ENCODE data around the gene NFASC.

Gene NFASC

GRCh38 chr1:204962742-204963632, 92.3 kb downstream of the NFASC start:
- no peaks in the 10 kb centered on the region for H3K27me3 ChIP-seq (ENCODE audit: control insufficient read depth in 1 of 2, insufficient read depth in 2 of 2, low read length in 2 of 2)
- no peak overlapping the region for H3K4me3 ChIP-seq (ENCODE audit: low read depth in 1 of 2, low read length in 2 of 2)
- no peaks in the 10 kb centered on the region for H3K4me1 ChIP-seq (ENCODE audit: insufficient read depth, low read length)
- no peak overlapping the region for H3K9ac ChIP-seq (ENCODE audit: low read length)
- no peak overlapping the region for H3K27ac ChIP-seq (ENCODE audit: low read depth, low read length)
- H3K9me3 ChIP-seq (ENCODE audit: low read length): no peaks in the 10 kb centered on the region
- peaks cover 17% of the 10 kb centered on the region for H3K36me3 ChIP-seq (ENCODE audit: insufficient read depth, low read length)

- Histone ChIP-seq H3K36me3 (ENCODE audit: insufficient read depth, low read length) (peaks cover 32% of the 10 kb centered on the region), H3K27me3 (ENCODE audit: control insufficient read depth in 1 of 2, insufficient read depth in 2 of 2, low read length in 2 of 2) (no peaks in the 10 kb centered on the region), H3K4me1 (ENCODE audit: insufficient read depth, low read length) (no peaks in the 10 kb centered on the region)
Measured at GRCh38 chr1:204967451-204967850, 96.8 kb downstream of the NFASC start.

GRCh38 chr1:204968135-204968534, 97.5 kb downstream of the NFASC start:
- Histone ChIP-seq H3K27me3 (ENCODE audit: control insufficient read depth in 1 of 2, insufficient read depth in 2 of 2, low read length in 2 of 2) (no peaks in the 10 kb centered on the region), H3K4me1 (ENCODE audit: insufficient read depth, low read length) (no peaks in the 10 kb centered on the region), H3K36me3 (ENCODE audit: insufficient read depth, low read length) (peaks cover 32% of the 10 kb centered on the region), H3K9ac (ENCODE audit: low read length) (no peak overlapping the region), H3K9me3 (ENCODE audit: low read length) (no peaks in the 10 kb centered on the region), H3K4me3 (ENCODE audit: low read depth in 1 of 2, low read length in 2 of 2) (no peak overlapping the region), H3K27ac (ENCODE audit: low read depth, low read length) (no peak overlapping the region)

More at GRCh38 chr1:204967451-204967850, 96.8 kb downstream of the NFASC start:
- Histone ChIP-seq H3K9ac (ENCODE audit: low read length) (no peak overlapping the region), H3K4me3 (ENCODE audit: low read depth in 1 of 2, low read length in 2 of 2) (no peak overlapping the region), H3K27ac (ENCODE audit: low read depth, low read length) (no peak overlapping the region), H3K9me3 (ENCODE audit: low read length) (no peaks in the 10 kb centered on the region)

- no peak overlapping the region for H3K9ac ChIP-seq (ENCODE audit: low read length)
- H3K4me3 ChIP-seq (ENCODE audit: low read depth in 1 of 2, low read length in 2 of 2): no peak overlapping the region
- H3K36me3 ChIP-seq (ENCODE audit: insufficient read depth, low read length): peaks cover 32% of the 10 kb centered on the region
Measured at GRCh38 chr1:204968951-204969350, 98.3 kb downstream of the NFASC start.

GRCh38 chr1:204970937-204971336, 100.3 kb downstream of the NFASC start:
- Histone ChIP-seq H3K9ac (ENCODE audit: low read length) (no peak overlapping the region), H3K27ac (ENCODE audit: low read depth, low read length) (no peak overlapping the region), H3K27me3 (ENCODE audit: control insufficient read depth in 1 of 2, insufficient read depth in 2 of 2, low read length in 2 of 2) (no peaks in the 10 kb centered on the region), H3K4me3 (ENCODE audit: low read depth in 1 of 2, low read length in 2 of 2) (no peak overlapping the region), H3K9me3 (ENCODE audit: low read length) (no peaks in the 10 kb centered on the region), H3K4me1 (ENCODE audit: insufficient read depth, low read length) (no peaks in the 10 kb centered on the region), H3K36me3 (ENCODE audit: insufficient read depth, low read length) (peaks cover 31% of the 10 kb centered on the region)

More at GRCh38 chr1:204968951-204969350, 98.3 kb downstream of the NFASC start:
- Histone ChIP-seq H3K27me3 (ENCODE audit: control insufficient read depth in 1 of 2, insufficient read depth in 2 of 2, low read length in 2 of 2) (no peaks in the 10 kb centered on the region), H3K27ac (ENCODE audit: low read depth, low read length) (no peak overlapping the region), H3K9me3 (ENCODE audit: low read length) (no peaks in the 10 kb centered on the region), H3K4me1 (ENCODE audit: insufficient read depth, low read length) (no peaks in the 10 kb centered on the region)

GRCh38 chr1:204971517-204972336, 101.1 kb downstream of the NFASC start:
- Histone ChIP-seq H3K4me1 (ENCODE audit: insufficient read depth, low read length) (no peaks in the 10 kb centered on the region), H3K9ac (ENCODE audit: low read length) (no peak overlapping the region), H3K4me3 (ENCODE audit: low read depth in 1 of 2, low read length in 2 of 2) (no peak overlapping the region), H3K27ac (ENCODE audit: low read depth, low read length) (no peak overlapping the region), H3K36me3 (ENCODE audit: insufficient read depth, low read length) (peaks cover 33% of the 10 kb centered on the region), H3K27me3 (ENCODE audit: control insufficient read depth in 1 of 2, insufficient read depth in 2 of 2, low read length in 2 of 2) (no peaks in the 10 kb centered on the region), H3K9me3 (ENCODE audit: low read length) (no peaks in the 10 kb centered on the region)

GRCh38 chr1:204972426-204972825, 101.8 kb downstream of the NFASC start:
- Histone ChIP-seq H3K9ac (ENCODE audit: low read length) (no peak overlapping the region), H3K27me3 (ENCODE audit: control insufficient read depth in 1 of 2, insufficient read depth in 2 of 2, low read length in 2 of 2) (no peaks in the 10 kb centered on the region), H3K4me3 (ENCODE audit: low read depth in 1 of 2, low read length in 2 of 2) (no peak overlapping the region), H3K36me3 (ENCODE audit: insufficient read depth, low read length) (peaks cover 40% of the 10 kb centered on the region), H3K9me3 (ENCODE audit: low read length) (no peaks in the 10 kb centered on the region), H3K27ac (ENCODE audit: low read depth, low read length) (no peak overlapping the region), H3K4me1 (ENCODE audit: insufficient read depth, low read length) (no peaks in the 10 kb centered on the region)

- Histone ChIP-seq H3K4me3 (ENCODE audit: low read depth in 1 of 2, low read length in 2 of 2) (no peak overlapping the region), H3K36me3 (ENCODE audit: insufficient read depth, low read length) (peaks cover 44% of the 10 kb centered on the region), H3K4me1 (ENCODE audit: insufficient read depth, low read length) (no peaks in the 10 kb centered on the region), H3K27me3 (ENCODE audit: control insufficient read depth in 1 of 2, insufficient read depth in 2 of 2, low read length in 2 of 2) (no peaks in the 10 kb centered on the region), H3K27ac (ENCODE audit: low read depth, low read length) (no peak overlapping the region), H3K9me3 (ENCODE audit: low read length) (no peaks in the 10 kb centered on the region), H3K9ac (ENCODE audit: low read length) (no peak overlapping the region)
Measured at GRCh38 chr1:204973449-204973848, 102.8 kb downstream of the NFASC start.

- Histone ChIP-seq H3K9me3 (ENCODE audit: low read length) (no peaks in the 10 kb centered on the region), H3K4me1 (ENCODE audit: insufficient read depth, low read length) (no peaks in the 10 kb centered on the region), H3K36me3 (ENCODE audit: insufficient read depth, low read length) (peaks cover 36% of the 10 kb centered on the region), H3K27ac (ENCODE audit: low read depth, low read length) (no peak overlapping the region), H3K4me3 (ENCODE audit: low read depth in 1 of 2, low read length in 2 of 2) (no peak overlapping the region), H3K9ac (ENCODE audit: low read length) (no peak overlapping the region), H3K27me3 (ENCODE audit: control insufficient read depth in 1 of 2, insufficient read depth in 2 of 2, low read length in 2 of 2) (no peaks in the 10 kb centered on the region)
Measured at GRCh38 chr1:204974327-204974726, 103.7 kb downstream of the NFASC start.

GRCh38 chr1:204975021-204975420, 104.4 kb downstream of the NFASC start:
- no peak overlapping the region for H3K4me3 ChIP-seq (ENCODE audit: low read depth in 1 of 2, low read length in 2 of 2)
- no peaks in the 10 kb centered on the region for H3K4me1 ChIP-seq (ENCODE audit: insufficient read depth, low read length)
- H3K27ac ChIP-seq (ENCODE audit: low read depth, low read length): no peak overlapping the region
- no peaks in the 10 kb centered on the region for H3K9me3 ChIP-seq (ENCODE audit: low read length)
- H3K9ac ChIP-seq (ENCODE audit: low read length): no peak overlapping the region
- H3K36me3 ChIP-seq (ENCODE audit: insufficient read depth, low read length): peaks cover 40% of the 10 kb centered on the region
- no peaks in the 10 kb centered on the region for H3K27me3 ChIP-seq (ENCODE audit: control insufficient read depth in 1 of 2, insufficient read depth in 2 of 2, low read length in 2 of 2)

- Histone ChIP-seq H3K9me3 (ENCODE audit: low read length) (no peaks in the 10 kb centered on the region), H3K4me3 (ENCODE audit: low read depth in 1 of 2, low read length in 2 of 2) (no peak overlapping the region), H3K9ac (ENCODE audit: low read length) (no peak overlapping the region), H3K27me3 (ENCODE audit: control insufficient read depth in 1 of 2, insufficient read depth in 2 of 2, low read length in 2 of 2) (no peaks in the 10 kb centered on the region), H3K27ac (ENCODE audit: low read depth, low read length) (no peak overlapping the region), H3K36me3 (ENCODE audit: insufficient read depth, low read length) (peaks cover 35% of the 10 kb centered on the region), H3K4me1 (ENCODE audit: insufficient read depth, low read length) (no peaks in the 10 kb centered on the region)
Measured at GRCh38 chr1:204975568-204976235, 105.0 kb downstream of the NFASC start.

Data from muscle layer of colon (tissue), 2 donors.